IgD-negative memory B cell (primary cell): ENCODE results near the gene SIRPB1. TPM values are rescaled to one million over a fixed set of nuclear protein-coding genes. Genes with fewer than 3 reads are reported as not detected.
"Not testable (repeated sequence)": the region's sequence is repeated elsewhere in the genome, so short reads cannot be mapped to it uniquely, and the experiment has no call there.

ENCODE experiments used
- H3K27ac Mint-ChIP-seq, 3 donors: one replicate each; pipeline ENCODE4 v1.8.0; 2020 to 2022; ENCODE audit warnings: mild to moderate bottlenecking in 3 of 3, mixed read lengths in 3 of 3, moderate library complexity in 1 of 3
- H3K27me3 Mint-ChIP-seq: one replicate; pipeline ENCODE4 v1.8.0; 2021; ENCODE audit warnings: mixed read lengths
- H3K36me3 Mint-ChIP-seq: one replicate; pipeline ENCODE4 v1.8.0; 2020; ENCODE audit warnings: mild to moderate bottlenecking, mixed read lengths
- H3K4me1 Mint-ChIP-seq, 3 donors: one replicate each; pipeline ENCODE4 v1.8.0; 2020 to 2022; ENCODE audit warnings: mixed read lengths in 3 of 3, mild to moderate bottlenecking in 1 of 3
- H3K4me3 Mint-ChIP-seq, 4 donors: one replicate each; pipeline ENCODE4 v1.8.0; 2020 to 2022; ENCODE audit warnings: mild to moderate bottlenecking in 4 of 4, mixed read lengths in 4 of 4, moderate library complexity in 3 of 4
- H3K9me3 Mint-ChIP-seq, 3 donors: one replicate each; pipeline ENCODE4 v1.8.0; 2020 to 2021; ENCODE audit warnings: mixed read lengths in 3 of 3, mild to moderate bottlenecking in 1 of 3
- polyA plus RNA-seq: library from polyadenylated mRNA; unstranded; fragments of 300-500 nt; fragmentation: Illumina TruSeq; gene quantifications from one replicate; pipeline ENCODE4 v1.2.3, GENCODE V29; 2021

Gene SIRPB1
- polyA plus RNA-seq, 1 donor from 2014 or later, result 2.0 TPM

GRCh38 chr20:1595333-1595732 lies 24.5 kb downstream of the SIRPB1 start:
- Mint-ChIP-seq H3K4me3 (no peak overlapping the region), H3K4me1 (peaks cover 0 to 6% (median 0%) of the 10 kb centered on the region in 3 donors), H3K27ac (no peak overlapping the region), H3K36me3 (no peaks in the 10 kb centered on the region), H3K27me3 (no peaks in the 10 kb centered on the region), H3K9me3 (no peaks in the 10 kb centered on the region)

DNA sequence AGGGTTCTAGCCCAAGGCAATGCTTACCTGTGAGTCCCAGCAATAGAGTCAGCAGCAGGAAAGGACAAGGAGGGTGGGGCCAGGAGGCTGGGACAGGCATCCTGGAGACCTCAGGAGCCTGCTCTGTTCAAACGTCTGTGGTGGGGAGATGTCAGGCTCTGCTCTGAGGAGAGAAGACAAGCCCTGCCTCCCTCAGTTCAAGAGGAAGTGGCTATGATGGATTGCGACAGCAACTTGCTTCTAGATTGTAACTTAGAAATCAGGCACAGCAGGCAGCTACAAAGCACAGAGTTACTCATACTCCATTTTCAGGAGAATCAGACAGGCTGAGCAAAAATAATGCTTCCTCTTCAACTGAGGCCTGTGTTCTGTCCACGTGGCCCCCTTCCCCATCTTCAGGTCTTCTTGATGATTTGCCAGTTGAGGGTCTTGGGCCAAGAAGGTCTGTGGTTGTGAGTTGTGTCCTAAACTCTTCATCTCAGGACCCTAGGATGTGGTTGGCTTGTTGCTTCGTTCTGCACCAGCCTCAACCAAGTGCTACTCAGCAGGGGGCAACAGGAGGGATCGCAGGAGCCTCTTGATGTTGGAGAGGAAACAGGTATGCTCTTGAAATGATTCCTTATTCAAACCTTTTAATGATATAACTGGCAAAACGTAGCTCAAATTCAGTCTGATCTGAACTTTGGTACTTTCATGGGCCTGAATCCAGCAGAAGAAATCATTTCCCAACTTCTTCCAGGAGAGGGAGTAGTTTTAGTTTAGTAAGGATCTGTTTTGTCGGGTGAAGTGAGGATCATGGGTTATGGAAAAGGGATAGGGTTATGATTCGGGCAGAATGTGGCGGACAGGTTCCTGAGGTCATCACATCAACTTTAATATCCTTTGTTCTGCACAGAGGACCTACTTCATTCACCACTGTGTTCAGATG lies 31.0 kb downstream of the SIRPB1 start:
- Mint-ChIP-seq H3K27me3 (no peaks in the 10 kb centered on the region), H3K9me3 (peaks cover 0 to 4% (median 0%) of the 10 kb centered on the region in 3 donors), H3K4me1 (peaks cover 0 to 10% (median 0%) of the 10 kb centered on the region in 3 donors), H3K27ac (no peak overlapping the region), H3K4me3 (no peak overlapping the region), H3K36me3 (no peaks in the 10 kb centered on the region)

DNA sequence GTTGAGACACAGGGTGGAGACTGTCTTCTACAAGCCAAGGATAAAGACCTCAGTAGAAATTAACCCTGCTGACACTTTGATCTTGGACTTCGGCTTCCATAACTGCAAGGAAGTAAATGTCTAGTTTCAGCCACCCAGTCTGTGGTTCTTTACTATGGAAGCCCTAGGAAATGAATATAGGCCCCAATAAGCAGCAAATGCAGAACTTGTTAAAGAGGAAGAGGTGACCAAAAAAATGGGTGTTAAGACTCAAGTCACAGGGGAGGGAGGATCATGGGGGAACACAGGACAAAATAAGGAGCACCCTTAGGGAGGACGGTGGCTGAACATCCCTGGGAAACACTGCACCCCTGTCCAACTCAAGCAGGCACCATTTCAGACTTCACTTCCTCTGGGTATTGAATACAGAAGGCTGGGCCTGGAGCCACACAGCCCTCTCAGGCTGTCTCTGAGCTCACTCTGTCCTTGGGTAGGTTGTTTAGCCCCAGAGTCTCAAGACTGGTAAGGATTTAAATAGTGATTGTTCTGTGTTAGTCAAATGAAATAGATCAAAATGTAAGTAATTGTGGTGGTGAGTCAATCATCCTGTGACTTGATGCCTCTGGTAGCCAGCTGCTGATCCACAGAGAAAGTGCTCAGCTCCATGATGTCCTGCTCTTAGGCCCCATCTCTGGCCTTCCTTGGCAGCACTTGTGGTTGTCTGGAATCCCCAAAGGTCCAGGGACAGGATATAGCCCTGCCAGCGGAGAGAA lies 31.9 kb downstream of the SIRPB1 start:
- H3K27me3 Mint-ChIP-seq, result no peaks in the 10 kb centered on the region
- no peaks in the 10 kb centered on the region for H3K36me3 Mint-ChIP-seq
- no peak overlapping the region for H3K4me3 Mint-ChIP-seq
- peaks cover 0 to 10% (median 0%) of the 10 kb centered on the region in 3 donors for H3K4me1 Mint-ChIP-seq
- peaks cover 0 to 4% (median 0%) of the 10 kb centered on the region in 3 donors for H3K9me3 Mint-ChIP-seq
- no peak overlapping the region for H3K27ac Mint-ChIP-seq

DNA sequence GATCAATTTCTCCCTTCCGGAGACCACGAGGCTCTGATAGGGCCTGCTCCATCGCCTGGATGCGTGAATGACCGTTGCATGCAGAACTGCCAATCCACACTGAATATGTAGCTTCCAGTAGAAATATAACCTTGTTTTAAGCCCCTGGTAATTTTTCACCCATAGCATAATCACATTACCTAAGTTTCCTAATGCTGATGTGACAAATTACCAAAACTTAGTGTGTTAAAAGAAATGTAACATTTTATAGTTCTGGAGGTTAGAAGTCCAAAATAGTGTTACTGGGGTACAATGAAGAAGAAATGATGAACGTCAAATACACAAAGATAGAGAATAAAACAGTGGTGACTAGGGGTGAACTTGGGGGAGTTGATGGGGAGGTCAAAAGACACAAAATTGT lies 40.3 kb downstream of the SIRPB1 start:
- Mint-ChIP-seq H3K27ac (peak overlapping the region in 1 of 3 donors; percentile 63), H3K36me3 (no peaks in the 10 kb centered on the region), H3K9me3 (no peaks in the 10 kb centered on the region), H3K4me1 (peaks cover 0 to 2% (median 0%) of the 10 kb centered on the region in 3 donors), H3K27me3 (no peaks in the 10 kb centered on the region), H3K4me3 (no peak overlapping the region)

DNA sequence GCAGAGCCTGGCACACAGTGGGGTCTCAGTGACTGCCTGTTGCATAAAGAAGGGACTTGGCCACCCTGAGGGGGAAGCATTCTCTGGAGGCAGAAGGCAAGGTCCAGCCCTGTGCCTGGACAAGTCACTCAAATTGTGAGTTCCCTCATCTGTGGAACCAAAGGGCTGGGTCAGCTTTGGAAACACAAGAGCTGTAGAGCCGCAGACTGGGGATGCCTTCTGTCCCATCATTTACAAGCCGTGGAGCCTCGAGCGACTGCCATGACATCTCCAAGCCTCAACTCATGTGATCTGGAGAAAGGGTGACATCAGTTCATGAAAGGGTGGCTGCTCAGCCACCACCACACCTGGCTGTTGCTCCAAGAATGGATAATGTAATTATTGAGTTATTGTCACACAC lies 41.9 kb downstream of the SIRPB1 start:
- Mint-ChIP-seq H3K4me3 (no peak overlapping the region), H3K9me3 (no peaks in the 10 kb centered on the region), H3K27ac (no peak overlapping the region), H3K4me1 (peaks cover 0 to 2% (median 0%) of the 10 kb centered on the region in 3 donors), H3K36me3 (no peaks in the 10 kb centered on the region), H3K27me3 (no peaks in the 10 kb centered on the region)

GRCh38 chr20:1577313-1577712 lies 42.5 kb downstream of the SIRPB1 start:
- not testable (repeated sequence) for H3K4me1 Mint-ChIP-seq, H3K27me3 Mint-ChIP-seq, H3K27ac Mint-ChIP-seq, H3K9me3 Mint-ChIP-seq, H3K36me3 Mint-ChIP-seq, H3K4me3 Mint-ChIP-seq

GRCh38 chr20:1576641-1577040 lies 43.2 kb downstream of the SIRPB1 start:
- no peaks in the 10 kb centered on the region for H3K9me3 Mint-ChIP-seq
- H3K27ac Mint-ChIP-seq, result peak overlapping the region in 1 of 3 donors; percentile 14
- H3K4me3 Mint-ChIP-seq, result no peak overlapping the region
- no peaks in the 10 kb centered on the region for H3K36me3 Mint-ChIP-seq
- H3K4me1 Mint-ChIP-seq, result peaks cover 0 to 2% (median 0%) of the 10 kb centered on the region in 3 donors
- H3K27me3 Mint-ChIP-seq, result no peaks in the 10 kb centered on the region

- H3K27me3 Mint-ChIP-seq, result not testable (repeated sequence)
These were observed 43.8 kb downstream of the SIRPB1 start for GRCh38 chr20:1576003-1576402.

GRCh38 chr20:1571583-1571982 lies 48.2 kb downstream of the SIRPB1 start:
- H3K4me1 Mint-ChIP-seq, H3K36me3 Mint-ChIP-seq, H3K27me3 Mint-ChIP-seq, H3K9me3 Mint-ChIP-seq, H3K27ac Mint-ChIP-seq, H3K4me3 Mint-ChIP-seq: not testable (repeated sequence)

More at GRCh38 chr20:1576003-1576402, 43.8 kb downstream of the SIRPB1 start:
- H3K9me3 Mint-ChIP-seq, H3K36me3 Mint-ChIP-seq, H3K4me3 Mint-ChIP-seq, H3K27ac Mint-ChIP-seq, H3K4me1 Mint-ChIP-seq: not testable (repeated sequence)

Other genes with a start within 250 kb of the SIRPB1 start
- gene FKBP1A, start 227.0 kb downstream of the SIRPB1 start, polyA plus RNA-seq, result 36.1 TPM
- 112 TPM for gene NSFL1C, start 153.2 kb downstream of the SIRPB1 start, polyA plus RNA-seq
- gene SIRPB2, start 128.6 kb downstream of the SIRPB1 start, polyA plus RNA-seq, result 0.15 TPM
- not detected for gene SIRPD, start 62.3 kb downstream of the SIRPB1 start, polyA plus RNA-seq
- 3.2 TPM for gene SIRPG, start 37.8 kb upstream of the SIRPB1 start, polyA plus RNA-seq